Neural progenitor cell (in vitro differentiated cells): ENCODE measurements around the gene CHMP6. TPM values are rescaled to one million over a fixed set of nuclear protein-coding genes. Genes with fewer than 3 reads are reported as not detected.

Experiments used
- DNase-seq: peaks from one replicate; pipeline ENCODE4 v3.0.0-alpha.2; 2016; ENCODE audit warnings: low spot score
- H2AFZ ChIP-seq: fragments of 200-600 bp; sonication (generic); replicated peaks from 2 replicates; pipeline ENCODE4 v1.6.1; 2016; ENCODE audit warnings: antibody characterized with exemption
- H3F3A ChIP-seq: fragments of 200-600 bp; sonication (generic); 2 replicates; pipeline ENCODE4 v1.6.1; 2016; ENCODE audit warnings: antibody characterized with exemption, low read depth
- H3K27ac ChIP-seq: fragments of 200-600 bp; sonication (generic); 2 replicates; pipeline ENCODE4 v1.5.1; 2016; ENCODE audit warnings: mild to moderate bottlenecking
- H3K27me3 ChIP-seq: fragments of 200-600 bp; sonication (generic); 2 replicates; pipeline ENCODE4 v1.6.1; 2016; ENCODE audit warnings: mild to moderate bottlenecking, moderate library complexity
- H3K36me3 ChIP-seq: fragments of 200-600 bp; sonication (generic); 2 replicates; pipeline ENCODE4 v1.5.1; 2016
- H3K4me1 ChIP-seq: fragments of 200-600 bp; sonication (generic); 2 replicates; pipeline ENCODE4 v1.6.1; 2016; ENCODE audit warnings: mixed run types
- H3K4me2 ChIP-seq: fragments of 200-600 bp; sonication (generic); 2 replicates; pipeline ENCODE4 v1.6.1; 2016
- H3K4me3 ChIP-seq: fragments of 200-600 bp; sonication (generic); 2 replicates; pipeline ENCODE4 v1.5.1; 2016
- H3K79me2 ChIP-seq: fragments of 200-600 bp; sonication (generic); 2 replicates; pipeline ENCODE4 v1.6.1; 2016; ENCODE audit warnings: low read depth
- H3K9ac ChIP-seq: fragments of 200-600 bp; sonication (generic); 2 replicates; pipeline ENCODE4 v1.6.1; 2016
- H3K9me3 ChIP-seq: fragments of 200-600 bp; sonication (generic); 2 replicates; pipeline ENCODE4 v1.5.1; 2016; ENCODE audit warnings: low read depth
- H4K20me1 ChIP-seq: fragments of 200-600 bp; sonication (generic); 2 replicates; pipeline ENCODE4 v1.6.1; 2016; ENCODE audit warnings: low read depth
- H3K27ac Mint-ChIP-seq: 3 replicates; pipeline ENCODE4 v1.8.0; 2021; ENCODE audit warnings: mixed read lengths
- H3K27me3 Mint-ChIP-seq: 2 replicates; pipeline ENCODE4 v1.8.0; 2022; ENCODE audit warnings: low read depth, mild to moderate bottlenecking, inconsistent platforms, moderate library complexity, mixed read lengths; ENCODE audit not compliant: insufficient read depth
- H3K36me3 Mint-ChIP-seq: 3 replicates; pipeline ENCODE4 v1.8.0; 2021; ENCODE audit warnings: mixed read lengths
- H3K4me1 Mint-ChIP-seq: 3 replicates; pipeline ENCODE4 v1.8.0; 2021; ENCODE audit warnings: mixed read lengths
- H3K4me3 Mint-ChIP-seq: 3 replicates; pipeline ENCODE4 v1.8.0; 2021; ENCODE audit warnings: mild to moderate bottlenecking, moderate library complexity, mixed read lengths
- H3K9me3 Mint-ChIP-seq: 3 replicates; pipeline ENCODE4 v1.8.0; 2020; ENCODE audit warnings: mixed read lengths
- EZH2 ChIP-seq: fragments of 200-600 bp; sonication (generic); IDR thresholded peaks from 2 replicates; pipeline ENCODE4 v1.6.1; 2017; ENCODE audit warnings: antibody characterized with exemption, mild to moderate bottlenecking, moderate library complexity
- EZH2phosphoT487 ChIP-seq: fragments of 200-600 bp; sonication (generic); IDR thresholded peaks from 2 replicates; pipeline ENCODE4 v1.6.1; 2017; ENCODE audit warnings: antibody characterized with exemption
- total RNA-seq: library from RNA; depleted of rRNA; stranded (reverse); fragments of >200 nt; gene quantifications from 2 replicates; pipeline ENCODE4 v1.2.3, GENCODE V29; 2015; ENCODE audit warnings: low replicate concordance
- TF ChIP-seq, protein P1 (sequence below): fragments of 200-600 bp; sonication (generic); IDR thresholded peaks from 2 replicates; pipeline ENCODE4 v1.5.1; 2017; ENCODE audit warnings: antibody characterized with exemption, mild to moderate bottlenecking

CHMP6 gene
- total RNA-seq, 1 donor from 2014 or later = 11.5 TPM

DNA sequence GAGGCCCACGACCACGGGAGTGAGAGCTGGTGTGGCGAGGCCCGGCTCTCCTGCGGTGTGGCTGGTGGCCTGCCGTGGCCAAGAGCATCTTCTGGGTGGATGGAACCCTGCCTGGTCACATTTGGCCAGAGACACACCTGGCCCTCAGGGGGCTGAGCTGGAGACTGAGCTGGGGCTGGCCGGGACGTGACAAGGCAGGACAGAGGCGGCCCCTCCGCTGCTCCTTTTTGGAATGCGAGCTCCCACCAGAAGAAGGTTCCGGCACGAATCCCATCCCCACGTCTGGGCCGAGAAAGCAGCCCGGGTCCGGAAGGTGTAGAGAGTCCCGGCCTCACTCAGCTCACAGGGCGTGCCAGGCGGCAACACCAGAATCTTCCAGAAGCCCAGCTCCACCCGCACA, 26.0 kb upstream of the CHMP6 start:
- peaks cover 21% of the 10 kb centered on the region for H3K4me1 ChIP-seq
- no peak overlapping the region for H3K9ac ChIP-seq
- no peaks in the 10 kb centered on the region for H3K9me3 ChIP-seq
- no peaks in the 10 kb centered on the region for H3K36me3 ChIP-seq
- H3K27ac ChIP-seq = no peak overlapping the region
- Mint-ChIP-seq H3K27me3 (peaks cover 6% of the 10 kb centered on the region), H3K9me3 (no peaks in the 10 kb centered on the region), H3K4me3 (peak overlapping the region; percentile 31), H3K36me3 (peaks cover 4% of the 10 kb centered on the region), H3K27ac (peak overlapping the region; percentile 10), H3K4me1 (peaks cover 22% of the 10 kb centered on the region)
- no peak overlapping the region for H3K4me3 ChIP-seq
- no peaks in the 10 kb centered on the region for H3K27me3 ChIP-seq
- H2AFZ ChIP-seq = no peak overlapping the region
- no peaks in the 10 kb centered on the region for H3K79me2 ChIP-seq
- no peaks in the 10 kb centered on the region for H4K20me1 ChIP-seq
- DNase-seq = no peak
- H3K4me2 ChIP-seq = no peak overlapping the region
- H3F3A ChIP-seq = no peaks in the 10 kb centered on the region
- TF ChIP-seq EZH2 = no peak
- no peak for TF ChIP-seq EZH2phosphoT487
- TF ChIP-seq, protein P1, sequence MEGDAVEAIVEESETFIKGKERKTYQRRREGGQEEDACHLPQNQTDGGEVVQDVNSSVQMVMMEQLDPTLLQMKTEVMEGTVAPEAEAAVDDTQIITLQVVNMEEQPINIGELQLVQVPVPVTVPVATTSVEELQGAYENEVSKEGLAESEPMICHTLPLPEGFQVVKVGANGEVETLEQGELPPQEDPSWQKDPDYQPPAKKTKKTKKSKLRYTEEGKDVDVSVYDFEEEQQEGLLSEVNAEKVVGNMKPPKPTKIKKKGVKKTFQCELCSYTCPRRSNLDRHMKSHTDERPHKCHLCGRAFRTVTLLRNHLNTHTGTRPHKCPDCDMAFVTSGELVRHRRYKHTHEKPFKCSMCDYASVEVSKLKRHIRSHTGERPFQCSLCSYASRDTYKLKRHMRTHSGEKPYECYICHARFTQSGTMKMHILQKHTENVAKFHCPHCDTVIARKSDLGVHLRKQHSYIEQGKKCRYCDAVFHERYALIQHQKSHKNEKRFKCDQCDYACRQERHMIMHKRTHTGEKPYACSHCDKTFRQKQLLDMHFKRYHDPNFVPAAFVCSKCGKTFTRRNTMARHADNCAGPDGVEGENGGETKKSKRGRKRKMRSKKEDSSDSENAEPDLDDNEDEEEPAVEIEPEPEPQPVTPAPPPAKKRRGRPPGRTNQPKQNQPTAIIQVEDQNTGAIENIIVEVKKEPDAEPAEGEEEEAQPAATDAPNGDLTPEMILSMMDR = no peak

DNA sequence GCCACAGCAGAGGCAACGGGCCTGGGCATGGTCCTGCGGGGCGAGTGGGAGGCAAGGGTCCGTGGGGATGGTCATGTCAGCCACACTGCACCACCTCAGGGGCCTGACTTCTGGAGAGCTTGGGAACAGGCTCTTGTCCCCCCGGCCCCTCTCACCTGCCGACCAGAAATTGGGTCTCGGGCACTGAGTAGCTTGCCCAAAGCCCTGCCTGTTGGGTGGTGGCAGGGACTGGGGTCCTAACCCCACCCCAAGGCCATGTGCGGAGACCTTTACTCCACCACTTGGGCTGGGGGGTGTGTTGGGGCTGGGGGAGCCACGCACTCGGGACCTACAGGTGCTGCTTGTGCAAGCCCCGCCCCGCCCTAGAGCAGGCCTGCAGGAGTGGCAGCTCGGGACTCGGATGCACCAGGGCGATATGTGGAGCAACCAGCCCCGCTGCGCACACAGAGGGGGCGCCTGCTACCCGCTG, 24.2 kb upstream of the CHMP6 start:
- Histone ChIP-seq H3K4me2 (no peak overlapping the region), H3K4me3 (no peak overlapping the region), H3K79me2 (no peaks in the 10 kb centered on the region), H3K36me3 (no peaks in the 10 kb centered on the region), H3F3A (no peaks in the 10 kb centered on the region), H3K9me3 (no peaks in the 10 kb centered on the region), H3K27ac (no peak overlapping the region), H3K4me1 (peaks cover 24% of the 10 kb centered on the region), H4K20me1 (no peaks in the 10 kb centered on the region), H2AFZ (no peak overlapping the region), H3K27me3 (no peaks in the 10 kb centered on the region), H3K9ac (no peak overlapping the region)
- Mint-ChIP-seq H3K4me1 (peaks cover 16% of the 10 kb centered on the region), H3K4me3 (no peak overlapping the region), H3K27me3 (peaks cover 7% of the 10 kb centered on the region), H3K9me3 (no peaks in the 10 kb centered on the region), H3K36me3 (peaks cover 4% of the 10 kb centered on the region), H3K27ac (no peak overlapping the region)
- TF ChIP-seq EZH2phosphoT487 (no peak), EZH2 (no peak)
- TF ChIP-seq, protein P1 = no peak
- DNase-seq = no peak

DNA sequence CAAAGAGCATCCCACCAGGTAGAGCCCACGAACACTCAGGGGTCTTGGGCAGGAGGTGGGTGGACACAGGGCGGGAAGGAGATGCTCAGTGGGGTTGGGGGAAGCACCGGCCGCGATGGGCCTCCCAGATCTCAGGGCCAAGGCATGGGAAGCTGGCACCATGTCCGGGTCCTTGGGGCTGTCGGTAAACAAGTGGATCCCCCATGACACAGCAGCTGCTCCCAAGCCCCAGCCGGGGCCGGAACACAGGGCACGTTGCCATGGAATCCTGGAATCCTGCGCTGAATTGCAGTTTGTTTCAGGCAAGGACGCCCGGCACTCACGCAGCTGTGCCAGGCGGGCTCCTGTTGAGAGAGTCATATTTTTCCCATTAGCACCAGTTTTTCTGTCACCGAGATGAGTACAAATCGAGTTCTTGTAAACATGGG, 23.0 kb upstream of the CHMP6 start:
- Mint-ChIP-seq H3K9me3 (no peaks in the 10 kb centered on the region), H3K27ac (peak overlapping the region; percentile 66), H3K36me3 (peaks cover 4% of the 10 kb centered on the region), H3K27me3 (peaks cover 5% of the 10 kb centered on the region), H3K4me3 (no peak overlapping the region), H3K4me1 (peaks cover 16% of the 10 kb centered on the region)
- Histone ChIP-seq H3K27ac (no peak overlapping the region), H4K20me1 (no peaks in the 10 kb centered on the region), H3K4me3 (no peak overlapping the region), H2AFZ (no peak overlapping the region), H3K36me3 (no peaks in the 10 kb centered on the region), H3K9me3 (no peaks in the 10 kb centered on the region), H3K27me3 (no peaks in the 10 kb centered on the region), H3F3A (no peaks in the 10 kb centered on the region), H3K79me2 (no peaks in the 10 kb centered on the region), H3K9ac (no peak overlapping the region), H3K4me2 (no peak overlapping the region), H3K4me1 (peaks cover 24% of the 10 kb centered on the region)
- DNase-seq = no peak
- TF ChIP-seq, protein P1 = no peak
- TF ChIP-seq EZH2phosphoT487 (no peak), EZH2 (no peak)
